Measurements from ENCODE around the gene PNLIP. TPM values are rescaled to one million over a fixed set of nuclear protein-coding genes. Genes with fewer than 3 reads are reported as not detected.

Gene PNLIP
- total and polyA plus RNA-seq, 2 experiments from 2014 or later = not detected

GRCh38 chr10:116521424-116522290, 24.1 kb upstream of the PNLIP start:
- no peaks in the 10 kb centered on the region for H3K4me1 ChIP-seq (ENCODE audit: insufficient read depth)
- no peak overlapping the region for H3K4me2 ChIP-seq (ENCODE audit: unreplicated experiment)
- no peaks in the 10 kb centered on the region for H3K9me3 ChIP-seq (ENCODE audit: low read depth)
- no peaks in the 10 kb centered on the region for H3K79me2 ChIP-seq (ENCODE audit: insufficient read depth)
- peak; percentile 58 for DNase-seq
- WGBS, 2 experiments (ENCODE audit: low coverage in 1 of 2, low lambda C conversion rate in 2 of 2, missing lambda C conversion rate in 2 of 2) = 16 to 17% methylated on average over 10 of the region's 10 CpGs
- no peaks in the 10 kb centered on the region for H3K36me3 ChIP-seq (ENCODE audit: low read depth)
- in situ Hi-C loops (cut with MboI) = no loop called here
- H3K27me3 ChIP-seq (replicated peaks; ENCODE audit: insufficient read depth) = no peaks in the 10 kb centered on the region
- no peak overlapping the region for H3K27ac ChIP-seq
- H4K20me1 ChIP-seq (ENCODE audit: insufficient read depth) = no peaks in the 10 kb centered on the region
- no peaks in the 10 kb centered on the region for H3F3A ChIP-seq (ENCODE audit: insufficient read depth)
- no peak overlapping the region for H2AFZ ChIP-seq
- TF ChIP-seq EZH2 (IDR thresholded peaks at IDR 0.05; ENCODE audit: insufficient read depth, poor library complexity, severe bottlenecking) = no peak
- TF ChIP-seq EZH2phosphoT487 (IDR thresholded peaks at IDR 0.05; ENCODE audit: insufficient read depth, low read depth) = no peak
- no peaks in the 10 kb centered on the region for H3K9me2 ChIP-seq (ENCODE audit: insufficient read depth)
- H3K9ac ChIP-seq = no peak overlapping the region
- no peak overlapping the region for H3K4me3 ChIP-seq

DNA sequence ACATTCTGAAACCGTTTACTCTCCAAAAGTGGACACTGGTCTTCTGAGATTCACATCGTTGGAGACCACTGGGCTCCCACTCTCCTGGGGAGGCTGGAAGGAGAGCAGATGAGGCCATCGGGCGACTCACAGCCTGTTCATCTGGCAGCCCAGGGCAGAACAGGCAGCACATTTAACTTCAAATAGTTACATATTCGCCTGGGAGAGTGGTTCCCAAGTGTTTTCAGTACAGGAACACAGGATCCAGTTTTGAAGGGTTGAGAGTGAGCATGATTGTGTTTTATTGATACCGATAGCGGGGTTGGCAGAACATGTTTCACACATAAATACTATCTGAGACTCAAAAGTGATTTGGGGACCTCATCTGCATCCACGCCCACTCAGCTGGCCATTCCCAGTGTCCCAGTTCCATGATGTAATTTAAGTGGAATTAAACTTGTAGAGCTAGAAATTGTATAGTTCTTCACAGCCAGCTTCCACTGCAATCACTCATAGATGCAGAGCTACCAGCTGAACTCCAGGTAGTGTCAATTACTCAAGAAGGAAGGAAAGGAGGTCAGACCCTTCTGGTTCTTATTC, 22.8 kb upstream of the PNLIP start:
- WGBS, 2 experiments (ENCODE audit: low coverage in 1 of 2, low lambda C conversion rate in 2 of 2, missing lambda C conversion rate in 2 of 2) = 55 to 57% methylated on average over 8 of the region's 8 CpGs
- in situ Hi-C loops (cut with MboI) = no loop called here

DNA sequence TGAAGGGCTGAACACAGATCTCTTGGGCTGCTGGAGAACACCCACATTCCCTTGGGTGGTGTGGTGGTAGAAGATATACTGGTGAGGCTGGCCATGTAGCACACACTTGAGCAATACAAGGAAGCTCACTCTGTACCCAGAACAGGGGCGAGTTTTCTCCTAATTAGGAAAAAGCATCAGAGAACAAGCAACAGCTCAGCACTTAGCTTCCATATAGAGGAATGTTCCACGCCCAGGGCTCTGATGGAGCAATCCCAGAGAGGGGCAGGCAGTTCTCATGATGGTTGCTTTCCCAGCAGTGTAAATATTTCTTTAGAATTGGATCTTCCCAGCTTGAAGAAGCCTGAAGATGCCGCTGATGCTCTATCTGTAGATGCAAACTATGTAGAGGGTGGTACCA, 21.0 kb upstream of the PNLIP start:
- Histone ChIP-seq H2AFZ (no peak overlapping the region), H3F3A (ENCODE audit: insufficient read depth) (no peaks in the 10 kb centered on the region), H3K4me3 (no peak overlapping the region), H4K20me1 (ENCODE audit: insufficient read depth) (no peaks in the 10 kb centered on the region), H3K27me3 (replicated peaks; ENCODE audit: insufficient read depth) (no peaks in the 10 kb centered on the region), H3K27ac (no peak overlapping the region), H3K4me2 (ENCODE audit: unreplicated experiment) (no peak overlapping the region), H3K36me3 (ENCODE audit: low read depth) (no peaks in the 10 kb centered on the region), H3K9me3 (ENCODE audit: low read depth) (no peaks in the 10 kb centered on the region), H3K9me2 (ENCODE audit: insufficient read depth) (no peaks in the 10 kb centered on the region), H3K9ac (no peak overlapping the region), H3K4me1 (ENCODE audit: insufficient read depth) (no peaks in the 10 kb centered on the region), H3K79me2 (ENCODE audit: insufficient read depth) (no peaks in the 10 kb centered on the region)
- TF ChIP-seq EZH2phosphoT487 (IDR thresholded peaks at IDR 0.05; ENCODE audit: insufficient read depth, low read depth) (no peak), EZH2 (IDR thresholded peaks at IDR 0.05; ENCODE audit: insufficient read depth, poor library complexity, severe bottlenecking) (no peak)
- DNase-seq = no peak
- in situ Hi-C loops (cut with MboI) = no loop called here
- 27 to 38% methylated on average over 3 of the region's 3 CpGs for WGBS, 2 experiments (ENCODE audit: low coverage in 1 of 2, low lambda C conversion rate in 2 of 2, missing lambda C conversion rate in 2 of 2)

More for the DNA sequence above, 22.8 kb upstream of the PNLIP start:
- Histone ChIP-seq H3K4me1 (ENCODE audit: insufficient read depth) (no peaks in the 10 kb centered on the region), H3F3A (ENCODE audit: insufficient read depth) (no peaks in the 10 kb centered on the region), H3K36me3 (ENCODE audit: low read depth) (no peaks in the 10 kb centered on the region), H3K27ac (no peak overlapping the region), H3K9me3 (ENCODE audit: low read depth) (no peaks in the 10 kb centered on the region), H3K9me2 (ENCODE audit: insufficient read depth) (no peaks in the 10 kb centered on the region), H2AFZ (no peak overlapping the region), H3K4me3 (no peak overlapping the region), H3K9ac (no peak overlapping the region), H3K27me3 (replicated peaks; ENCODE audit: insufficient read depth) (no peaks in the 10 kb centered on the region), H3K79me2 (ENCODE audit: insufficient read depth) (no peaks in the 10 kb centered on the region), H3K4me2 (ENCODE audit: unreplicated experiment) (no peak overlapping the region), H4K20me1 (ENCODE audit: insufficient read depth) (no peaks in the 10 kb centered on the region)
- DNase-seq = no peak
- TF ChIP-seq EZH2 (IDR thresholded peaks at IDR 0.05; ENCODE audit: insufficient read depth, poor library complexity, severe bottlenecking) = no peak
- TF ChIP-seq EZH2phosphoT487 (IDR thresholded peaks at IDR 0.05; ENCODE audit: insufficient read depth, low read depth) = no peak

- 1 to 10% methylated on average over 3 of the region's 3 CpGs for WGBS, 2 experiments (ENCODE audit: low coverage in 1 of 2, low lambda C conversion rate in 2 of 2, missing lambda C conversion rate in 2 of 2)
- no peaks in the 10 kb centered on the region for H3K36me3 ChIP-seq (ENCODE audit: low read depth)
Observed at GRCh38 chr10:116526219-116526618, 19.5 kb upstream of the PNLIP start.

More at GRCh38 chr10:116526219-116526618, 19.5 kb upstream of the PNLIP start:
- Histone ChIP-seq H3K9me2 (ENCODE audit: insufficient read depth) (no peaks in the 10 kb centered on the region), H3K9me3 (ENCODE audit: low read depth) (no peaks in the 10 kb centered on the region), H3K4me1 (ENCODE audit: insufficient read depth) (no peaks in the 10 kb centered on the region), H3K27me3 (replicated peaks; ENCODE audit: insufficient read depth) (no peaks in the 10 kb centered on the region), H3K79me2 (ENCODE audit: insufficient read depth) (no peaks in the 10 kb centered on the region), H2AFZ (no peak overlapping the region), H3K9ac (no peak overlapping the region), H3K4me2 (ENCODE audit: unreplicated experiment) (no peak overlapping the region), H3F3A (ENCODE audit: insufficient read depth) (no peaks in the 10 kb centered on the region), H3K4me3 (no peak overlapping the region), H4K20me1 (ENCODE audit: insufficient read depth) (no peaks in the 10 kb centered on the region), H3K27ac (no peak overlapping the region)
- no peak for DNase-seq
- in situ Hi-C loops (cut with MboI) = no loop called here
- TF ChIP-seq EZH2 (IDR thresholded peaks at IDR 0.05; ENCODE audit: insufficient read depth, poor library complexity, severe bottlenecking) (no peak), EZH2phosphoT487 (IDR thresholded peaks at IDR 0.05; ENCODE audit: insufficient read depth, low read depth) (no peak)
